GM13976 (cell line): Measurements from ENCODE around the gene ZNF738.
A peak's percentile ranks its signal among the peaks of the same experiment; 100 is the strongest.

Source experiments
- DNase-seq: peaks from one replicate; pipeline ENCODE4 v3.0.0; 2012; ENCODE audit warnings: low spot score
- CTCF ChIP-seq: IDR thresholded peaks from 2 replicates; pipeline ENCODE4 v1.5.1; 2012; ENCODE audit warnings: borderline replicate concordance, mild to moderate bottlenecking; ENCODE audit not compliant: insufficient read depth; ENCODE audit errors: extremely low read depth, missing control alignments, control extremely low read depth
- in situ Hi-C: fragments of 300-500 bp; cut with MboI; formaldehyde crosslinking; loops from one replicate; pipeline ENCODE4 v1.12.0; 2022; ENCODE audit warnings: low sequenced_read_pairs, mixed read lengths, inconsistent platforms; ENCODE audit not compliant: unreplicated experiment

The ZNF738 gene

DNA sequence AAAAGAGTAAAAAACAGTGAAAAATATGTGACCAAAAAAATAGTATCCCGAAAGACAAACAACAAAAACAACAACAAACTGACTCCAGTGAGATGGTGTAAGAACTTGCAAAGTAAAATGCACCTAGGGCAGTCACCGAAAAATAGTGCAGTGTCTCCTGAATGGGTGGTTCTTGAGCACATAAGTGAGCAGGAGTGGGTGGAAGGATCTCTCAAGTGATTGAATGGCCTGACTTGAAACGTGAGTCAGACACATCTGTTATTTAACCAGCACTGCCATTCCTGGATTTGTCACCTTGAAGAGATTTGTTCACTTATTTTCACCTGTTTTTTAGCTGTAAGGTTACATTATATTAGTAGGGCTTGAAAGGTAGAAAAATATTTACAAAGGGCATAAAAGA, 3.5 kb downstream of the ZNF738 start:
- DNase-seq, result no peak
- in situ Hi-C loops, result no loop called here

GRCh38 chr19:21383980-21384582, 25.3 kb downstream of the ZNF738 start:
- DNase-seq, result no peak
- in situ Hi-C loops, result no loop called here
- no peak for TF ChIP-seq CTCF

More for the DNA sequence above, 3.5 kb downstream of the ZNF738 start:
- TF ChIP-seq CTCF, result no peak

DNA sequence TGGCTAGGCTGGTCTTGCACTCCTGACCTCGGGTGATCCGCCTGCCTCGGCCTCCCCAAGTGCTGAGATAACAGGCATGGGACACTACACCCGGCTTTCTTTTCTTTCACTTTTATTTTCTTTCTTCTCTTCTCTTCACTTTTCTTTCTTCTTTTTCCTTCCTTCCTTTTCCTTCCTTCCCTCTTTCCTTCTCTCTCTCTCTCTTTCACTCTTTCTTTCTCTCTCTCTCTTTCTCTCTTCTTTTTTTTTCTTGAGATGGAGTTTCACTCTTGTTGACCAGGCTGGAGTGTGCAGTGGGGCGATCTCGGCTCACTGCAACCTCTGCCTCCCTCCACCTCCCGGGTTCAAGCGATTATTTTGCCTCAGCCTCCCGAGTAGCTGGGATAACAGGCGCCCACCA, 37.3 kb downstream of the ZNF738 start:
- no peak for DNase-seq
- in situ Hi-C loops, result no loop called here
- TF ChIP-seq CTCF, result no peak

GRCh38 chr19:21396893-21397572, 38.2 kb downstream of the ZNF738 start, which contains the start of gene ZNF493:
ZNF493 (plus strand) TSS chr19:21397133; CDS start chr19:21397238, 105 bp downstream.
- DNase-seq, result peak; percentile 87
- TF ChIP-seq CTCF, result no peak
- in situ Hi-C loops, result no loop called here

- no peak for DNase-seq
- TF ChIP-seq CTCF, result no peak
- in situ Hi-C loops, result no loop called here
Observed at GRCh38 chr19:21398851-21399250, 40.1 kb downstream of the ZNF738 start.

DNA sequence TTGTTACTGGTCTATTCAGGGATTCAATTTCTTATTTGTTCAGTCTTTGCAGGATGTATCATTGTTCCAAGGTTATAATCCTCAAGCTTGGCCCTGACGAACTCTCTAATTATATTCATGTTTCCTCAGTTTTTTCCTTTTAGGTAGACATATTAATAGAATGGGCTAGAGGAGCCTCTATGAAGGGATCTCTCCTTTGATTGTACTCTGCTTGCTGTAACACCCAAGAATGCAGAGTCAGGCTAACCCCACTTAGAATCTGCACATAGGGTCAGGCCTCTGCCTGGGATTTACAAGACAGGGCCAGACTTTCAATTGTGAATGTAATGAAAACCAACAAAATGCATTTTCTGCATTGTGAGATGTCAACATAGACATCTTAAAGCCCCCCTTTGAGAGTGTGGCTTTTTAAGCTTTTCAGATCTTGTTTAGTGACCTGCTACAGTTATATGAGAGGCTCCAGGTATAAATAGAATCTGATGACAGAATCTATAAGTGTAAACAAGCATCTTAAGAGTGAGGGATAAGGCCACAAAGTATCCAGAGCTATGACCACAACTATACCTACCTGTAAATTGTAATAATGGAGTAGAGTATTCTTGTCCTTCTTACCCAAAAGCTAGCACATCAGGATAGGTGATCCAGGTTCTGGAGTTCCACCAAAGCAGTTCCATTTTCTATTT, 43.6 kb downstream of the ZNF738 start:
- TF ChIP-seq CTCF, result no peak
- no peak for DNase-seq
- in situ Hi-C loops, result no loop called here
